GM10266 (cell line): ENCODE measurements around the gene SPAG17.

Experiments
- DNase-seq: peaks from one replicate; pipeline ENCODE4 v3.0.0; 2012; ENCODE audit errors: extremely low spot score
- TF ChIP-seq, protein P1 (sequence below): IDR thresholded peaks from 2 replicates; pipeline ENCODE4 v1.5.1; 2012; ENCODE audit warnings: mild to moderate bottlenecking, low read depth; ENCODE audit not compliant: control insufficient read depth, insufficient read depth; ENCODE audit errors: missing control alignments

Gene SPAG17

DNA sequence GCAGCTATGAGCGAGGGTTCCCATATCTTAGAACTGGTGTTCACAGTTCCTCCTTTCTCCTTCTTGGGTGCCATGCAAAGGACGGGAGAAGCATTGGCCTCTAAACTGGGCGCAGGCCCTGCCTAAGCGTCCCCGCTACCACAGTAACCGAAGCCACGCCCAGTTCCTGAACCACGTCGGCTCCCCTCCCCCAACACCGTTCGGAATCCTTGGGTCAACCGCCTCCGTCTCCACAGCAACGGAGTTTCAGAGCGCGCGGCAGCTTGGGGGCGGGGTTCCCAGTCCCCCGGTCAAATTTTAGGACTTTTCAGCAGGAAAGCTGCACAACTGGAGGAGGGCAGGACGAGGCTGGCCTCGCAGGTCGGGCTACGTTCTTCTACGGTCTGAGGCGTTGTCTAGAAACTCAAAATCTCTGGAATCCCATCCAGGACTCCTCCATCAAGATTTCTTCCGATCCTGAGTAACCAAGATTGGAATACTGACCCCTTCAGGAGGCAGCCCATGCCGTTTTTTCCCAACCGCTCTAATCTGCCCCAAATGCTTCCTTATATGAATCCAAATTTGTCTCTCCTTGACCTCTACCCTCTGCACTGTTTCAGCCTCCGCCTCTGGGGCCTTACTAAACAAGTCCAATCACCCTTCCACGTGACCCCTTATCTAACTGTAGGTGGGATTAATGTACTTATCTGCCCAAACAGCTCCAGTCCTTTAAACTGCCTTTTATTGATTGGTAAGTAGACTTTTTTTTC is at the start of gene SPAG17:
TSS of gene SPAG17 (minus strand) at position 145 of the 749 bp plus-strand sequence. CDS start at position 74, 71 bp downstream.
- TF ChIP-seq, protein P1, sequence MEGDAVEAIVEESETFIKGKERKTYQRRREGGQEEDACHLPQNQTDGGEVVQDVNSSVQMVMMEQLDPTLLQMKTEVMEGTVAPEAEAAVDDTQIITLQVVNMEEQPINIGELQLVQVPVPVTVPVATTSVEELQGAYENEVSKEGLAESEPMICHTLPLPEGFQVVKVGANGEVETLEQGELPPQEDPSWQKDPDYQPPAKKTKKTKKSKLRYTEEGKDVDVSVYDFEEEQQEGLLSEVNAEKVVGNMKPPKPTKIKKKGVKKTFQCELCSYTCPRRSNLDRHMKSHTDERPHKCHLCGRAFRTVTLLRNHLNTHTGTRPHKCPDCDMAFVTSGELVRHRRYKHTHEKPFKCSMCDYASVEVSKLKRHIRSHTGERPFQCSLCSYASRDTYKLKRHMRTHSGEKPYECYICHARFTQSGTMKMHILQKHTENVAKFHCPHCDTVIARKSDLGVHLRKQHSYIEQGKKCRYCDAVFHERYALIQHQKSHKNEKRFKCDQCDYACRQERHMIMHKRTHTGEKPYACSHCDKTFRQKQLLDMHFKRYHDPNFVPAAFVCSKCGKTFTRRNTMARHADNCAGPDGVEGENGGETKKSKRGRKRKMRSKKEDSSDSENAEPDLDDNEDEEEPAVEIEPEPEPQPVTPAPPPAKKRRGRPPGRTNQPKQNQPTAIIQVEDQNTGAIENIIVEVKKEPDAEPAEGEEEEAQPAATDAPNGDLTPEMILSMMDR = no peak
- DNase-seq = peak; percentile 28

DNA sequence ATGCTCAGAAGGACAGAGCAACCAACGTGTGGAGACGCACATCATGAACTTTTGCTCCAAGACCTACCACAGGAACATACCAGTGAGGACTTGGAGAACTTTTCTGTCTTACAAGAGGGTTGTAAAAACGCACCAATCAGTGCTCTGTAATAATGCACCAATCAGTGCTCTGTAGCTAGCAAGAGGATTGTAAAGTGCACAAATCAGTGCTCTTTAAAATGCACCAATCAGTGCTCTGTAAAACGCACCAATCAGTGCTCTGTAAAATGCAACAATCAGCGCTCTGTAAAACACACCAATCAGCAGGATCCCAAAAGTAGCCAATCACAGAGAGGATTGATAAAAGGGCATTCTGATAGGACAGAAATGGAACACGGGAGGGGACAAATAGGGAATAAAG is 40.4 kb upstream of the SPAG17 start:
- TF ChIP-seq, protein P1 = no peak
- no peak for DNase-seq

GRCh38 chr1:118223426-118223825 is 38.4 kb upstream of the SPAG17 start:
- no peak for DNase-seq
- TF ChIP-seq, protein P1 = no peak

DNA sequence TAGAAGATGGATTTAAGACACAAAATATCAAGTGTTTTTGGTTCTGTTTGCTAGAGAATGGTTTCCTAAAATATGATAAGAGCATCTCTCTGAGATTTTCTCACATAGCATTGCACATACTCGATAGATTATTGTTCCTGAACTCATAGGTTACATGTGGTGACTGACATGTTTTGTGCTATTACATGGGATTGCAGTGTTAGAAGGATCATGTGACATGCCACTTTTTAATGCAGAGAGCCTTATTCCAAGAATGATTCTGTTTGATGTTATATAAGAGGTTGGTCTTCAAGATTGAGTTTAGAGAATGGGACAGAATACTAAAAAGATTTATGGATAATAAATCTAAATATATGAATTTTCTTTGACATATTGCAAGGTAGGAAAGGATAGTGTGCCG is 34.4 kb upstream of the SPAG17 start:
- no peak for DNase-seq
- TF ChIP-seq, protein P1 = no peak

- DNase-seq = no peak
- TF ChIP-seq, protein P1 = no peak
Observed at GRCh38 chr1:118217141-118217838, 32.3 kb upstream of the SPAG17 start.

DNA sequence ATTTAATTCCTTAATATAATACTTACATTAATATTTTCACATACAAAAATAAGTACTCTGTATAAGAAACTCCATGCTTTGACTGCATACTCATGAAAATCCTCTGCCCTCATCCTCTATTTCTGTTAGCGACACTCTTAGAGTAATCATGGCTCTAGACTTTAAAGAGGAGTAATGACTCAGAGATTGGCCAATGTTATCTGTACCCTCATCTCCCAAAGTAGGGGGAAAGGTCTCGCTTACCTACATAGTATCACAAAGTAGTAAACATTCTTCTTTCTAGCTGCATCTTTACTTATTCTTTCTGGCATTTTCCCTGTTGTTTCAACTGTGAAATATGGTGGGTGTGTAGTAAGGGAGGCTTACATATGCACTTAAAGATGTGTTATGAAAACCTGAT is 29.8 kb upstream of the SPAG17 start:
- TF ChIP-seq, protein P1 = no peak

GRCh38 chr1:118210723-118211110 is 25.7 kb upstream of the SPAG17 start:
- TF ChIP-seq, protein P1 = no peak
- no peak for DNase-seq

More for the DNA sequence above, 29.8 kb upstream of the SPAG17 start:
- DNase-seq = no peak
